ENCODE data around the gene UBA3. TPM values are rescaled to one million over a fixed set of nuclear protein-coding genes. Genes with fewer than 3 reads are reported as not detected.

The UBA3 gene
- total RNA-seq, 4 donors from 2014 or later = 30.6 to 86.0 (median 47.2) TPM

DNA sequence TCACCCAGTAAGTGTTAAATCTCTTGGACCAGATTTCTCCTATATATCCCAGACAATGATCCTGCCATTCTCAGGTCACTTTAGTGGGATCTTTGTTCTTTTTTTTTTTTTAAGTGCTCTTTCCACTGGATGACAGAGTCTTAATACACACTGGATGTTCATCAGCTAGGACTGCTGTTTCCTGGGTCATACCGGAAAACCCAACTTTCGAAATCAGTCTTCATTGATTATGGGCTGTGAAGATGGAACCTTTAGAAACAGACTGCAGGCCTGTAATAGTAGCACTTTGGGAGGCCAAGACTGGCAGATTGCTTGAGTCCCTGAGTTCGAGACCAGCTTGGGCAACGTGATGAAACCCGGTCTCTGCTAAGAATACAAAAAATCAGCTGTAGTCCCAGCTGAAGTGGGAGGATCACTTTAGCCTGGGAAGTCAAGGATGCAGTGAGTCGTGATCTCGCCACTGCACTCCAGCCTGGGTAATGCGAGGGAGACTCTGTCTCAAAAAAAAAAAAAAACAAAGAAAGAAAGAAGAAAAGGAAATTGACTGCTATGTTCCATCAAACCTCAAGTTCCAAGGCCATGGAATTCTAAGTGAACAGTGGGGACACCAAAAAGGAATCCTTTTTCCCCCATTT, 69.0 kb downstream of the UBA3 start:
- peak overlapping the region in 3 of 4 donors; percentile 97 to 99 (median 98) for H3K27ac ChIP-seq
- in situ Hi-C loops (cut with MboI; ENCODE audit: low pct_ligation_motif_present in 1 of 4, low pct_unique_long_range_greater_than_20kb in 1 of 4, low sequenced_read_pairs in 3 of 4) (no loop called here), intact Hi-C loops (cut with DNase I; ENCODE audit: low total_unique reads) (no loop called here)
- no peaks in the 10 kb centered on the region for H3K27me3 ChIP-seq
- no peak for TF ChIP-seq POLR2AphosphoS5 (IDR thresholded peaks at IDR 0.05)
- TF ChIP-seq POLR2A (IDR thresholded peaks at IDR 0.05) = no peak
- TF ChIP-seq, protein P1, sequence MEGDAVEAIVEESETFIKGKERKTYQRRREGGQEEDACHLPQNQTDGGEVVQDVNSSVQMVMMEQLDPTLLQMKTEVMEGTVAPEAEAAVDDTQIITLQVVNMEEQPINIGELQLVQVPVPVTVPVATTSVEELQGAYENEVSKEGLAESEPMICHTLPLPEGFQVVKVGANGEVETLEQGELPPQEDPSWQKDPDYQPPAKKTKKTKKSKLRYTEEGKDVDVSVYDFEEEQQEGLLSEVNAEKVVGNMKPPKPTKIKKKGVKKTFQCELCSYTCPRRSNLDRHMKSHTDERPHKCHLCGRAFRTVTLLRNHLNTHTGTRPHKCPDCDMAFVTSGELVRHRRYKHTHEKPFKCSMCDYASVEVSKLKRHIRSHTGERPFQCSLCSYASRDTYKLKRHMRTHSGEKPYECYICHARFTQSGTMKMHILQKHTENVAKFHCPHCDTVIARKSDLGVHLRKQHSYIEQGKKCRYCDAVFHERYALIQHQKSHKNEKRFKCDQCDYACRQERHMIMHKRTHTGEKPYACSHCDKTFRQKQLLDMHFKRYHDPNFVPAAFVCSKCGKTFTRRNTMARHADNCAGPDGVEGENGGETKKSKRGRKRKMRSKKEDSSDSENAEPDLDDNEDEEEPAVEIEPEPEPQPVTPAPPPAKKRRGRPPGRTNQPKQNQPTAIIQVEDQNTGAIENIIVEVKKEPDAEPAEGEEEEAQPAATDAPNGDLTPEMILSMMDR (IDR thresholded peaks at IDR 0.05) = no peak
- TF ChIP-seq EP300 (IDR thresholded peaks at IDR 0.05; ENCODE audit: low read depth) = no peak
- H3K4me1 ChIP-seq = peaks cover 3 to 21% (median 11%) of the 10 kb centered on the region in 4 donors
- H3K4me3 ChIP-seq = no peak overlapping the region
- H3K9me3 ChIP-seq = no peaks in the 10 kb centered on the region
- peaks cover 0 to 11% (median 0%) of the 10 kb centered on the region in 4 donors for H3K36me3 ChIP-seq
- 95% methylated on average over 8 of the region's 8 CpGs; no CpG with 5 or more reads in 1 of the 2 donors for WGBS, 2 donors (ENCODE audit: low coverage in 1 of 2)
- DNase-seq = no peak

DNA sequence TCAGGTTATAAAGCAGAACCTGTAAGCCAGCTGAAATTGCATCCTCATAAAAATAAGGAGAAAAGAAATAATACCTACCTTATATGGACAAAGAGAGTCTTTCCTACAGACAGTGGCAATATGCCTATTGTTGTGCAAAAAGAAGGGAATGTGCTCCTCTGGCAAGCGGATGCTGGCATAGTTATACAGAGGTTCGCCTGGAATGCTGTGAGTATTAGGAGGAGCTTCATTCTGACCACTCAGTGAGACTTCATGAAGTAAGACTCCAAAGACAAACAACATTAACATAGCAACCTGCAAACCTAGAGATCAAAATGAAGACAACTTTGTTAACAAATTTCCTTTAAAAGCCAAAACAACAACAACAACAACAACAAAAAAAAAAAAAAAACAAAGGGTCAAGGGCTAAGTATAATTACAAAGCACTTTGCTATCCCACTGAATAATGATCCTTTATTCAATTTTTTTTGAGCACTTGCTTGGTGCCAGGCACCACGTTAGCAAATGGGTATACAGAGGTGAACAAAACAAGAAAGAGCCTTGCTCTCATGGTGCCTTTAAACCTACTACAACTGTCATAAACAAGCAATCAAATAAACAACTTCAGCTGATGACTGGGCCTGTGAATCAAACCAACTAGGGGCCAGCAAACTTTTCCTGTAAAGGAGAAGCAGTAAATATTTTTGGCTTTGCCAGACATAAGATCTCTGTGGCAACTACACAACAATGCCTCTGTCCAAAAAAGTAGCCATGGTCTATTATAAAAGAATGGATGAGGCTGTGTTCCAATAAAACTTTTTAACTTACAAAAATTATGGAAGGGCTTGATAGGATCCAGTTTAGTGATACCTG, 70.4 kb downstream of the UBA3 start:
- intact Hi-C loops (cut with DNase I; ENCODE audit: low total_unique reads) = no loop called here
- in situ Hi-C loops (cut with MboI; ENCODE audit: low pct_ligation_motif_present in 1 of 4, low pct_unique_long_range_greater_than_20kb in 1 of 4, low sequenced_read_pairs in 3 of 4) = no loop called here
- DNase-seq = no peak
- peaks cover 0 to 24% (median 0%) of the 10 kb centered on the region in 4 donors for H3K36me3 ChIP-seq
- 69 to 74% methylated on average over 3 of the region's 3 CpGs for WGBS, 2 donors (ENCODE audit: low coverage in 1 of 2)
- no peaks in the 10 kb centered on the region for H3K9me3 ChIP-seq
- peak overlapping the region; percentile 35 to 62 (median 48) for H3K27ac ChIP-seq
- TF ChIP-seq EP300 (IDR thresholded peaks at IDR 0.05; ENCODE audit: low read depth) (no peak), POLR2AphosphoS5 (IDR thresholded peaks at IDR 0.05) (peak in 1 of 3 donors; percentile 23), POLR2A (IDR thresholded peaks at IDR 0.05) (no peak)
- peaks cover 3 to 21% (median 11%) of the 10 kb centered on the region in 4 donors for H3K4me1 ChIP-seq
- no peak overlapping the region for H3K4me3 ChIP-seq
- H3K27me3 ChIP-seq = no peaks in the 10 kb centered on the region

DNA sequence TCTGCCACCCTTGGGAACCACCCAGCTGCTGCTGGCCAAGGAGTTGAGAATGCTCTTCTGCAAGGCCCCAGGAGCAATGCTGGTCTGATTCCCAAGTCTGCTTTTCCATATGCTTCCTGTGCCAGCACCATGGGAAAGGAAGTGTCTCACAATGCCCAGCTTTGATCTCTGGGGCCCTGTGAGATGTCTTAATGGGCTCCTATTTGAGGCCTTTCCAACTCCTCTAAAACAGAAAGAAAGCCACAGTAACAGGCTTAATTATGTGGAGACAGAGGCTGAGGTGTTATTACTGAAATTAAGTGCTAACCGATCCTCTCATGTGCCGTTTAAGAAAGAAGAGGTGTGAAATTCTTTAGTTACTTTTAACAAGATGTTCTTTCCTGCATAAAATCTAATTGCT, 71.2 kb downstream of the UBA3 start:
- intact Hi-C loops (cut with DNase I; ENCODE audit: low total_unique reads) = no loop called here
- TF ChIP-seq POLR2AphosphoS5 (IDR thresholded peaks at IDR 0.05) (no peak), EP300 (IDR thresholded peaks at IDR 0.05; ENCODE audit: low read depth) (no peak), POLR2A (IDR thresholded peaks at IDR 0.05) (no peak)
- TF ChIP-seq, protein P1 (IDR thresholded peaks at IDR 0.05) = no peak
- in situ Hi-C loops (cut with MboI; ENCODE audit: low pct_ligation_motif_present in 1 of 4, low pct_unique_long_range_greater_than_20kb in 1 of 4, low sequenced_read_pairs in 3 of 4) = no loop called here

DNA sequence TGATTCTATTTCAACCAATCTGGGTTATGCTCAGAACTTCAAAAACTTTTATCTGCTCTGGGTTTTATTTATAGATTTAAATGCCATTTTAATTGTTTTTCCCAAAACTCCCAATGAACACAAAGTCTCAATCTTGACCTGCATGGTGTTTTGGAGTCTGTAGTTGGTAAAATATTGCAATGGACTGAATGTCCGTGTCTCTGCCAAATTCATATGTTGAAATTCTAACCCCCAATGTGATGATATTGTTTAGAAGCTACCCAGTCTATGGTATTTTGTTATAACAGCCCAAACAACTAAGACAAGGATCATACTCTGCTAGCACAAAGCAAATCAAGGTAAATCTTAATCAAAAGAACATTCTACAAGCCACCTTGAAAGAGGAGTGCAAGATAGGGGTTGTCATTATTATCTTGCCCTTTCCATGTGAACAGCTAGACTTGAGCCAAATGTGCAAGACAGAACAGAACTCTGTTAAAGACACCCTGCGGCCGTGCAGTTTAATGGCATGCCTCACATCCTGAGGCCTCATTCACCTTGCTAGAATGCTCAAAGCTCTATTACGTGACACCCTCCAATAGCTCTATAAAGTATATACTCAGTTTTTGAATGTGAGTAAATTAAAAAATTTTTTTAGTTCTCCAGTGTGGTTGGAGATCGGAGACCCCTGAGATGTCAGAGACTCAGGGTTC, 74.2 kb downstream of the UBA3 start:
- no peaks in the 10 kb centered on the region for H3K9me3 ChIP-seq
- TF ChIP-seq EP300 (IDR thresholded peaks at IDR 0.05; ENCODE audit: low read depth) (no peak), POLR2A (IDR thresholded peaks at IDR 0.05) (no peak), POLR2AphosphoS5 (IDR thresholded peaks at IDR 0.05) (no peak)
- TF ChIP-seq, protein P1 (IDR thresholded peaks at IDR 0.05) = no peak
- H3K27me3 ChIP-seq = no peaks in the 10 kb centered on the region
- peaks cover 0 to 36% (median 2%) of the 10 kb centered on the region in 4 donors for H3K36me3 ChIP-seq
- H3K4me1 ChIP-seq = peaks cover 0 to 3% (median 3%) of the 10 kb centered on the region in 4 donors
- intact Hi-C loops (cut with DNase I; ENCODE audit: low total_unique reads) = no loop called here
- WGBS, 2 donors (ENCODE audit: low coverage in 1 of 2) = 89 to 96% methylated on average over 5 of the region's 5 CpGs
- no peak overlapping the region for H3K27ac ChIP-seq
- in situ Hi-C loops (cut with MboI; ENCODE audit: low pct_ligation_motif_present in 1 of 4, low pct_unique_long_range_greater_than_20kb in 1 of 4, low sequenced_read_pairs in 3 of 4) = no loop called here
- no peak overlapping the region for H3K4me3 ChIP-seq
- no peak for DNase-seq

More for the DNA sequence above, 71.2 kb downstream of the UBA3 start:
- Histone ChIP-seq H3K4me3 (no peak overlapping the region), H3K27ac (peak overlapping the region in 3 of 4 donors; percentile 45 to 62 (median 50)), H3K9me3 (no peaks in the 10 kb centered on the region), H3K4me1 (peaks cover 2 to 15% (median 4%) of the 10 kb centered on the region in 4 donors), H3K27me3 (no peaks in the 10 kb centered on the region), H3K36me3 (peaks cover 0 to 24% (median 0%) of the 10 kb centered on the region in 4 donors)
- WGBS, 2 donors (ENCODE audit: low coverage in 1 of 2) = 80 to 90% methylated on average over 2 of the region's 2 CpGs
- no peak for DNase-seq

Measured in transverse colon (tissue), 4 donors.